GM19023 (cell line): ENCODE measurements around the gene MYZAP.
"Not testable (repeated sequence)": the region's sequence is repeated elsewhere in the genome, so short reads cannot be mapped to it uniquely, and the experiment has no call there.

ENCODE experiments used
- ATAC-seq: cut with Tn5 transposase; IDR thresholded peaks from one replicate; pipeline ENCODE4 v1.9.1; 2021; ENCODE audit warnings: mild to moderate bottlenecking, moderate library complexity; ENCODE audit not compliant: unreplicated experiment

Gene MYZAP

GRCh38 chr15:57592426-57592825, 722 bp downstream of the MYZAP start:
- no peak for ATAC-seq

- no peak for ATAC-seq
Measured at GRCh38 chr15:57592836-57593420, 1.2 kb downstream of the MYZAP start.

DNA sequence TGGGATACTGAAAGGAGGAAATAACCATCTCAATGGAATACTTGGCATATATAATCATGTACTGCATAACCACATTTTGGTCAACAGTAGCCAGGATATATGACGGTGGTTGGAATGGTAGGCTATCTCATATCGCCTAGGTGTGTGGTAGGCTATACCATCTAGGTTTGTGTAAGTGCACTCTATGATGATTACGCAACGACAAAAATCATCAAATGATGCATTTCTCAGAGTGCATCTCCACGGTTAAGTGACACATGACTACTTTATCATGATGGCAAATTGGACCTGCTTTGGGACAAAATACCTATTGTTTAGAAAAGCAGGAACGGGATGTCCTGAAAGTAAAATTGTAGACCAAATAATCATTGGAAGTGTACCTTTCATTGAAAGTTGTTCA, 2.8 kb downstream of the MYZAP start:
- ATAC-seq = no peak

DNA sequence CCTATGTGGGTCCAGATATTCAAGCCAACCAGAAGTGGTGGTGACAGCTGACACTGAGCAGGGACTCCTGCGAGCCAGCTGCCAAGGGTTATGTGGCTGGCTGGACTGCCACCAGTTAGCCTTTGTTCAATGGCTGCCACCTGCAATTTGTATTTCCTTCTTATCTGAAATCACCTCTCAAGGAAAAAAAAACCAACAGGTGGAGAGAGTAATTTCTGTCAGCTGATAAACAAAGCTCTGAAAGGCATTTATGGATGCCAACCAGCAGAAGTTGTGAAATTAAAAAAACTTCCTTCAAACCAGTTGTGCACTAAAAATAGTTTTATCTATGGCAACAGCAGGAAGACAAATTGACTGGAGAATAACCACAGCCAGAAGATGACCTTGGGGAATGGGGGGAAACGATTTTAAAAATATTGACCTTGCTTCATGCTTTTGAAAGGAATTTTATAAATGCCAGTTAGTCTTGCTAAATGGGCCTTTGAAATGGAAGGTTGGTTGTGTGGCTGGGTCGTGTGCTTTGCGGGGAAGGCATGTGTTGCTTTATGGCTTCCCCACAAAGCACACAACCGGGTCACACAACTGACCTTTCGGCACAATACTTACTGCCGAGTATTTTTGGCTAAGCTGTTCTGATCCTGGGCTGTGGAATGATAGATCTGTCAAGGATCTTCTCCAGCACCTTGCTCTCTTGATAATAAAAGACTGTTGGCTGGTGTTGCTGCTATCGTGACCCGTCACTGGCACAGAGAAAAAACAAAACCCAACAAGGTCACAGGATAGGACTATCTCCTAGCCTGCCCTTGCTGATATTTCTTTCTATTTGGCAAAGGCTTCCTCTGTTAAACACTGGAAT, 3.5 kb downstream of the MYZAP start:
- no peak for ATAC-seq

GRCh38 chr15:57596301-57596855, 4.7 kb downstream of the MYZAP start:
- ATAC-seq = no peak

- no peak for ATAC-seq
Measured at GRCh38 chr15:57596978-57597377, 5.3 kb downstream of the MYZAP start.

- no peak for ATAC-seq
Measured at GRCh38 chr15:57597431-57597830, 5.7 kb downstream of the MYZAP start.

DNA sequence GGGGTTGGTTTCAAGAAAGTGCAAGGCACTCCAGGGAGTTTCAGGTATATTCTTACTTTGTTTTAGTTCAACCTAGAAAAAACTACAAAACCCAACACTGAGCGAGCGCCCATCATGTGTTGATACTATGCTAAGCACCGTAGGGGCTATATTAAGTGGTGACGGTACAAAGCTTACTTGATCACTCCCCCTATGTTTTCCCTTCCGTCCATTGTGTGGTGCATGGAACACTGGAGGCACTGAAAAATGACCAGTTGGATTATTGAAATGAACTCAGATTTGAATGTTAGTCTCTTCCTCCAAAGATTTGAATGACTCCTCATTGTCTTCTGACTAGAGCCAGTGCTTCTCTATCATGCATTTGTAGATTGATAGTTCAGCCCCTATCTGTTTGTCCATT, 6.6 kb downstream of the MYZAP start:
- no peak for ATAC-seq

- no peak for ATAC-seq
Measured at GRCh38 chr15:57599296-57599810, 7.6 kb downstream of the MYZAP start.

- ATAC-seq = no peak
Measured at GRCh38 chr15:57600197-57600596, 8.5 kb downstream of the MYZAP start.

- ATAC-seq = no peak
Measured at GRCh38 chr15:57604507-57604906, 12.8 kb downstream of the MYZAP start.

GRCh38 chr15:57605491-57605890, 13.8 kb downstream of the MYZAP start:
- ATAC-seq = no peak

- ATAC-seq = no peak
Measured at GRCh38 chr15:57606048-57606447, 14.3 kb downstream of the MYZAP start.

GRCh38 chr15:57606816-57607215, 15.1 kb downstream of the MYZAP start:
- ATAC-seq = no peak

- no peak for ATAC-seq
Measured at GRCh38 chr15:57607570-57608000, 15.9 kb downstream of the MYZAP start.

- no peak for ATAC-seq
Measured at GRCh38 chr15:57609805-57610529, 18.3 kb downstream of the MYZAP start.

- no peak for ATAC-seq
Measured at GRCh38 chr15:57611123-57611522, 19.4 kb downstream of the MYZAP start.

GRCh38 chr15:57611938-57612337, 20.2 kb downstream of the MYZAP start:
- no peak for ATAC-seq

DNA sequence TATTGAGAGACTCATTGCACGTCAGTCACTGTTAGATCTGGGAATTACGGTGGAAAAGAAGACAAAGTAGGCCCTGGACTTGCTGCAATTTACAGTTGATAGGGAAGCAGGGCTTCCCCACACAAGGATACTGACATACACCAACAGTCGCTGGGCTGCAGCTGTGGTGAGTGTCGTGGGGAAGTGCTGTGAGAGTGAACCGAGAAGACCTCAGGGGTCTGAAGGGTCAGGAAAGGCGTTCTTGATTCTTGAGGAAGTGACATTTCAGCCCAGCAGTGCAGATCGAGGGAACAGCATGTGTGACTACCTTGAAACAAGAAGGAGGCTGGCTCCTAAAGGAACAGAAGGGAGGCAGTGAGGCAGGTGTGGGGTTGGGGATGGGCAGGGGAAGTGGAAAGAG, 22.5 kb downstream of the MYZAP start:
- ATAC-seq = no peak

- ATAC-seq = not testable (repeated sequence)
Measured at GRCh38 chr15:57615951-57616496, 24.3 kb downstream of the MYZAP start.

GRCh38 chr15:57618325-57618724, 26.6 kb downstream of the MYZAP start:
- ATAC-seq = no peak
